IPS-11a (cell line): Measurements from ENCODE around the gene PPM1H.

ENCODE experiments used
- H3K4me3 ChIP-seq: one replicate; pipeline ENCODE4 v1.5.1; 2013; ENCODE audit warnings: low read depth, low read length, control low read depth

The PPM1H gene

DNA sequence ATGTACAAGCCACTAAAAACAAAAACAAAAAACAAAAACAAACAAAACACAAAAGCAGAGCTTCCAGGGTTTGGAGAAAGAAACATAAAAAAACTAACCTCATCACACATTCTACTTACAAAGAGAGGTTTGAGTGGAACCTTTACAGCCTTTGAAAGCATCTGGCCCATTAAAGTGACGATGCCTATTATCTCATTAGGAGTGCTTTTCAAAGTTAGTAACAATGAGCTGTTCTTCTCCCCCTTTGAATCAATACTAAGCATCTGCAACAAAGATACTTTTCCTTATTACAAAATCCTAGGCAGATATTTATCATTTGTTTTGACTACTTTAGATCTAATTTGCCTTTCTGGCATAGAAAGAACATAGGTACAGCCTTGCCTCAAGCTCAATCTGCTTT is 217.3 kb downstream of the PPM1H start:
- H3K4me3 ChIP-seq: no peak overlapping the region

DNA sequence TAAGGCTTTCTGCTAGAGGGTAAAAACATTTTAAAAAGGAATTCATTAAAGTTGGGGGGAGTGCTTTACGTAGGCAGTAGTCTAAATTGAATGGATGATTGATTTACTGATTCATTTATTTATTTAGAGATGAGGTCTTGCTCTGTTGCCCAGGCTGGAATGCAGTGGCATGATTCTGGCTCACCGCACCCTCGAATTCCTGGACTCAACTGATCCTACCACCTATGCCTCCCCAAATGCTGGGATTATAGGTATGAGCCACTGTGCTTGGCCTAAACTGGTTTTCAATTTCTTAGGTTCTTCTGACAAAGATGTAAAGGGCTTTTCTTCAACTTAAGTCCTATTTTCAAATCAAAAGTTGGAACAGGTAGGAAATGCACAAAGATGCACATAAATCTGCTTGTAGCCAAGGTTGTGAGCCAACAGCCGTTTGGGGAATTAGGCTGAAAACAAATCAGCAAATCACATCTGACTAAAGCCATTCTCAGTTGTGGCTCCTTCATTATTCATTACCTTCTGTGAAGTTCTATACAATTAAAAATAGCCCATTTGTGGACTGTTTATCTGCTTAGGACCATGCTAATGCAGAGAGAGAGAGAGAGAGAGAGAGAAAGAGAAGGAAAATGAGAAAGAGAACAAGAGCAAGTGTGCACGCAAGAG is 218.0 kb downstream of the PPM1H start:
- no peak overlapping the region for H3K4me3 ChIP-seq

DNA sequence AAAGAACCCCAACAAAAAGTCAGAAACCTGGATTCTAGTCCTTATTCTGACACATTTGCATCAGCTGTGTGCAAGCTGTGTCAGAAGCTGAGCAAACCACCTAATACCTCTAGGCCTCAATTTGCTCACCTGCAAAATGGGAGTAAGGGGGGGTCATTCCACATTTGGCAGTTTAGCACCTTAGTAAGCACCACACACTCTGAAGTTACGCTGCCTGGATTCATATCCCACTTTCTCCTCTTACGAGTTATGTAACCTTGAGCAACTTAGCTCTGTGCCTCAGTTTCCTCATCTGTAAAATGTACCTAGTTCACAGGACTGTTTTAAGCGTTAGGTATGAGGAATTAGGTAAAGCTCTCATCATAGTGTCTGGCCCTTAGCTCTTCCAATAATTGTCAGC is 218.9 kb downstream of the PPM1H start:
- H3K4me3 ChIP-seq: no peak overlapping the region

DNA sequence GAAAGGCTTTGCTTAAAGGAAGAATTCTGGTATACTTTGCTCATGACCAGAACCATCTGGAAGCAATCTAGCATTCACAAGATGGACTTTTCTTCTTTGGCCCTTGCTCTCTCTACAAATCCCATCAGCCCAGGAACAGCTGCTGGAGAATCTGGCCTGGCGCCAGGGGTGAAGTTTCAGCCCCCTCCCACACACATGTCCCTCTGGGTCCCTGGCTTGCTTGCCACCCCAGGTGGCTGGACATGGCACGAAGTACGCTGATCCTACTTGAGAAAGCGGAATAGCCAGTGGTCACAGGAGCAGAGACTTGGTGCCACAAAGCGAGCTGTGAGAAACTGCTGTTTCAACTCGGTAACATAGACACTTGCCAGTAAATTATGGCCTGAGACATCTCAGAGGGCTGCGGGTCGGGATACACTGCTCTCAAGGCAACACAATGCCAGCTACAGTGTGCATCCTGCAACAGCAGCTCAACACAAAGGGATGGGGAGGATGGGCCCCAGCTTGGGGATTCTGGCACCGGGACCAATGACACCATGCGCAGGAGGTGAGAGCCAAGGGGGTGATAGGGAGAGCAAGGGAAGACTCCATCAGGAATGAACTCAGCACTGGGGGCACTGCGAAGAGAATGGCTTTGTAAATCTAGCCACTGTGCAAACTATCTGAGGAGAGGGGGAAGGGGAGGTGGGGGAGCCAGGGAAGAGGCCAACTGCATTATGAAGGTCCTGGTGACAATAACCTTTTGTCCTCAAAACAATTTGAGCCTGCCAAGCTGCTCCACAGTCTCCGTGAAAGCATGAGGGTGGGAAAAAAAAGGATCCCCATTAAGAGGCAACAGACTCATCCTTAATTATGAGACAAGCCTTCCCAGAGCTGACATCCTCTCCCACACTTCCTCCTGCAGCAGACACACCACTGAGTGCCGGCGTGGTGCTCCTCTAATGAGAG is 219.9 kb downstream of the PPM1H start:
- no peak overlapping the region for H3K4me3 ChIP-seq

DNA sequence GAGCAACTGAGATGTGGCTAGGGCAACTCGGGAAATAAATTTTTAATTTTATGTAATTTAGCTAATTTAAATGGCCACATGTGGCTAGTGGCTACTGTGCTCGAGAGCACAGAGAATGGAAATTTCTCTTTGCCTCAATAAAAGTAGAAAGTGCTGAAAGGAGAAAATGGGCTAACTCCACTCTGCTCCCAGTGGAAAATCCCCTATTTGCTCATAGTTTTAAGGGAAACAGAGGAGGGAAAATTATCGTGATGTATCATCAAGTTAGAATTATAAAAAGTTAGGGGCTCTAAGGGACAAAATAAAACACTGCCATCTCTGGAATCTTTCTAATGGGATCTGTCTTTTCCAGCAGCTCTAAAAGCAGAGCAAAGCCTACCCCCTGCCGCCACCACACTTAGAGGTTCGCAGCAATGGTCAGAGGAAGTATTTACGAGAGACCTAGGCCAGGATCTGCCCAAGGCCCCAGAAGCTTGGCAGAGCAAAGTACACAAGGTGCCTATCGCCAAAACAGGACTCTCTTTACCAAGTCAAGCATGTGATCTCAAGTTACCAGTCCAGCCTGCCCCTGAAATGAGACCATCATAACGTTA is 220.7 kb downstream of the PPM1H start:
- H3K4me3 ChIP-seq: no peak overlapping the region

DNA sequence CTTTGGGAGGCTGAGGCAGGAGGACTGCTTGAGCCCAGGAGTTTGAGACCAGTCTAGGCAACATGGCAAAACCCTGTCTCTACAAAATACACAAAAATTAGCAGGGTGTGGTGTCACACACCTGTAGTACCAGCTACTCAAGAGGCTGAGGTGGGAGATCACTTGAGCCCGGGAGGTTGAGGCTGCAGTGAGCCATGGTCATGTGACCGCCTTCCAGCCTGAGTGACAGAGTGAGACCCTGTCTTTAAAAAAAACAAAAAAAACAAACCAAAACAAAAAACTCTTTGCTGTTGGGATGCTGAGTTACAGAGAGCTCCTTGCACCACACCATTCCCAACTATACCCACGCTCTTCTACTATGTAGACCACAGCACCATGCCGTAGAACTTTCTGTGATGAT is 221.2 kb downstream of the PPM1H start:
- H3K4me3 ChIP-seq: no peak overlapping the region

DNA sequence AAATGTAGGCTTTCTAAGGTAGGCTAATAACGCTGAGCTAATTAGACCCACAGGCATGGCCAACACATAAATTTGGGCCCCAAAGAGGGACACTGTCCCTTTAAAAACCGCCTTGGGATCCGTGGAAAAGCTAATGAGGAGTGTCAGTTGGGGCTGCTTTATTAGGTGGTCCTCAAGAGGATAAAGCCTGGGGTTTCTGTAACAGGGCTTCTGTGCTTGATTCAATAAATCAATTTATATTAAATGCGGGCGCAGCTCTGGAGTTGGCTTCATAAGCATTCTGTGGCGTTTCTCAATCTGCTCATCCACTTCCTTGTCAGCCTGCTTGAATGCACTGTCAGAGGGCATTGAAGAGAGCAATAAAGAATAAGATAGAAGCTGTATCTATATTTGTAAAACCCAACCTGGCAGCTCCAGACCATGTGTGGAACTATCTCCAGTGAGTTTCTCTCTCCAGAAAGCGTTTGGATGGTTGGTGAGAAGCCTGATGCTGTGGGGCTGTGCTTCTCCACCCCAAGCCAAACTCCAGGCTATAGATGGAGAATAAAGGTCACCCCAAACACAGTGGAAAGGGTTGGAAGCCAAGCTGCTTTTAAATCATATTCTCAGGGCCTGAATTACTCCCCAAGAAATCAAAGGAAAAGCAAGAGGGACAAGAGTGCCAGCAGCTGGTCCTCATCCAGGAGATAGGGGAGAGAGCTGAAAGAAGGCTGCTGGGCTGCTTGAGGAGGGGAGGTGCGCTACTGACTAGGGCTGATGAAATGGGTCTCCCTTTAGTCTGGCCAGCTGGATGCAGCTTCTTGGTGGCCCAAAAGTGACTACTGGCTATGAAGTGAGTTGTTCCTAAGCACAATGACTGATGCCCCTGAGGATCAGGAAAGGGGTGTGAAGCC is 222.0 kb downstream of the PPM1H start:
- no peak overlapping the region for H3K4me3 ChIP-seq

DNA sequence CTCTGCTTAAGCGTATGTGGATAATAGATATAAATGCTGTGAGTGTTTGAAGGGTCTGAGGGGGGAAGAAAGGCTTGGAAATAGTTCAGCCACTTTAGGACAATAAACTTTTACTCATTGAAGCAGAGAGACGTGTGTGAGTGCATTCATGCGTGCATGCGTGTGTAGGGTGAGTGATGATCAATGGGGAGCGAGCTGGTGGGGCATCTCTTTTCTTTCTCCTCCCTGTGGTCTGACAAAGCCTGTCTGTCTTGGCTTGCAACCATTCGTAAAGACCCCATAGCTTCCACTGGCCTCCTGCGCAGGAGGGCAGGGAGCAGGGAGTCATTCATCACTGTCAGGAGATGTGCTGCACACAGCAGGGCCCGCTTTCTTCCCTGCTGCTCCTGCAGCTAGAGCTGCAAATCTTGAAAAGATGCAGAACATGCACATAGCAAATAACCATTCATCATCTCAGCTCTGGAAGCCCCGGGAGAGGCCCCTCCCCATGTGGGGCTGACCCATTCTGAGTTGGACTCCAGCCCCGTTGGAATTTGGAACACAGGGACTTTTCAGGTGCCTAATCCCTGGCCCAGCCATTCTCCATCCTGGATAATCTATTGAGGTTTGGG is 223.2 kb downstream of the PPM1H start:
- H3K4me3 ChIP-seq: no peak overlapping the region

DNA sequence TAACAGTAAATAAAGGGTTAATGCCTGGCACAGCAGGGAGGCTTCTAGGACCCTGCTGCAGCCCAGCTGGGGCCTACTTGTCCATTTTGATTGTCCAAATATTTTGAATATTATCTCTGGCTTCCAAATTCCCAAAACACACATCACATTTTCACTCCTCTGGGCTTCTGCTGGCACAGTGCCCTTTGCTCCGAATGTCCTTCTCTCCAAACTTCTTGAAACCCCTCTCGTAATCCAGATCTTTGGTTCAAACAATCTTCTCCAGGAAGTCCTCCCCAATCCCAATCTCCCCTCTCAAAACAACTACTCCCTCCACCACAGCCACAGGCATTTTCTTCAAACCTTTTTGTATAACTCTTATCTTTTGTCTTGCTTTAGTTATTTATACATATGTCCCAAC is 225.6 kb downstream of the PPM1H start:
- no peak overlapping the region for H3K4me3 ChIP-seq

DNA sequence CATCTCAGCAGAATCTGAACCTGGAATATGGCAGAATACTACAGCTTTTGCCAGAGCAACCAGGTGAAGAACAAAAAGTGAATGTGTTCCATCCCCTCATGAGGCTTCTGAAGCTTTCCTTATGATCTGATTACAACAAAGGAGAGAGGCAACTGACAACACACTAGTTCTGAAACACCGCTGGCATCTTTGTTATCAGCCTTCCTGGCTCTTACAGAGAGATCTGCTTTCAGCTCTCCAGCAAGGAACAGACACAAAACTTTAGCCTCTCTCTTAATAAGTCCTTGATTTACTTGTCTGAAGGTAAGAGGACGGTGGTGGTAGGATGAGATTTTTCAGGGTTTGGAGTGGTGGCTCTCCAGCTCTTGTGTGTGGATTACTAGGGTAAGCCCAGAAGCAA is 227.0 kb downstream of the PPM1H start:
- no peak overlapping the region for H3K4me3 ChIP-seq

DNA sequence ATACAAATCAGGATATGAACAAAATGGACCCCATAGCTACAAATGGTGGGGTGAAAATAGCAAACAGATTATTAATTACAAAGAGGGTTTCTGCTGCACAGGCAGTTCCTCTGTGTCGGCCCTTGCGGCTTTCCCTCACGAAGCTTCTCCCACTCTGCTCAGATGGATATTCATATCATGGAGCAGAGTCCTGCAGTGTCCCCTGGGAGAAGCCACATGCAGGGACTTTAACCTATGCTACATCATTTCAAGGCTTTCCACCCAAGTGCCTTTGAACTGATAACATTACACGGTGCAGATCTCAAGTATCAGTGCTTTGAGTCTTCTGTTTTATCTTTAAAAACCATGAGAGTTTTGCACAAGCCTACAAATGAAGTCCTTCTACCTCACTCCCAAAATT is 229.1 kb downstream of the PPM1H start:
- no peak overlapping the region for H3K4me3 ChIP-seq

DNA sequence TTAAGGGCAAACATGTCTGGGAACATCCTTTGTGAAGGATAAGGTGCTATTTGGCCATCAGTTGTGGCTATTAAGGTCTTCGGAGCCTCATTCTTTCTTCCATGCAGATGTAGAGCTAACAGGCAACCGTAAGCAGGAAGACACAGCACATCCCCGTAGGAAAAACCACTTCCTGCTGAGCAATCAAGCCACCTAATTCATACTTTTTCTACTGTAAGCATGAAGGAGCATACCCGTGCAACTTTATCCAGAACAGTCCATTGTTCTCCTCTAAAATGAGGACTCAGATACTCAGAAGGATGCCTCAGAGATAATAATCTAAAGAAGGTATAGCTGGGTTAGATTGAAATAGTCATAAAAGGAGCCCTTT is 232.0 kb downstream of the PPM1H start:
- no peak overlapping the region for H3K4me3 ChIP-seq

DNA sequence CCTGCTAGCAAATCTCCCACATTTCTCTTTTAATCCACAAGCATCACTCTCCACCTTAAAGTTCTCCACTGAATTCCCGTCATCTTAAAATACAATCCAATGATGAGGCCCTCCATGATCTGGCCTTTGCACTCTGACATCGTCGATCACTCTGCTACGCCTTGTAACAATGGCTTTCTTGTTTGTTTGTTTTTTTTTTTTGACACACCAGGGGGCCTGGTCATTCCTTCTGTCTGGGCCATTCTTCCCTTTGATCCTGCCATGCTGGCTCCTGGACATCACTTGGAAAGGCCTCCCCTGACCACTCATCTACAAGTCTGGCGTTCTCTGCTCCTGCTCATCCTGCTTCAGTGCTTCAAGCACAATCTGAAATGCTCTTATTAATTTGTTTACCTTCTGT is 233.5 kb downstream of the PPM1H start:
- no peak overlapping the region for H3K4me3 ChIP-seq

DNA sequence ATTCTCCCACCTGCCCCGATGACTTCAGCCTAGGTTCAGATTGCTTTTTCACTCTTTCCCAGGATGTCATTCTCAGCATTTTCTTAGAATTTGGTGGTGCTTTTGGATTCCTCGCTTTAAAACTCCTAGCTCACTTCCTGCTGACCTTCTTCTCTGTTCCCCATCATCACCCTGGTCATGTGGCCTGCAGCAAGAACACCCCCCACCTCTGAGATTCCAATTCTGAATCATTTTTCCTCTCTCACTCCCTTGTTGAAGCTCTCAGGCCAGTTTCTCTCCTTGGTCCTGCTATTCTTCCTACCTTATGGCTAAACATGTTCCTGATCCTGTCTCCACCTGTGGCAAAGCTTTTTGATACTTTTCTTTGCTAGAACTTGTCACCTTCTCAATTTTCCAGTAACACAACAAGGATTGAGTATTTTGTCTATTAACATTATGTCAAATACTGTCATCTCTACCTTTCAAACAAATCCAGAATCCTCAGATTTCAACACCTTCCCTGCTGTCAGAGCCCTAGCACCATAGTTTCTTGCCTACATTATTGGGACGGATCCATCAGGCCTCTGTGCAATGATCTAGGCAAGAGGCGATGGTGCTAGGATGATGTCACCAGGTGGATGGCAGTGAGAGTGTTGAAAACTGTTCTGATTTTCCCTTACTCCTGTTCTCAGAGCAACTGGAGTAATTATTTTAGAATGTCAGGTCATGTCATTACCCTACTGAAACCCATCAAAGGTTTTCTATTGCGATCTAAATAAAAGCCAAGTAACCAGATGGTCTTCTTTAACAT is 234.7 kb downstream of the PPM1H start:
- H3K4me3 ChIP-seq: no peak overlapping the region

DNA sequence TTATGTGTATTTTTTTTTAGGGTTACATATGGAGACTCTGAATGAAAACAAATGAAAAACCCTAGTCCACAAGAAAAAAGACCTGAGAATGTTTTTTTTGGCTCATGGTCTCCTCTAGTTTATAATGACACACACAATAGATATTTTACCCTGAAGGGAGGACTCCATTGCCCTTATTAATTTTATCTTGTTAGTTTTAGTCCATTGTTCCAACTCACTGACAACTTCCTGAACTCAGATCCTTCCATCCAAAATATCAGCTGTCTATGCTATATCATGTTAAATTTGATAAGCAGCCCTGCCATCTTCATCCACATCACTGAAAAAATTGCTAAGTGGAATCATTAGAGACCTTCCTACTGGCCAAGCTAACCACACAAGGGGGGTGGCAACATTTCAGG is 236.2 kb downstream of the PPM1H start:
- H3K4me3 ChIP-seq: no peak overlapping the region

DNA sequence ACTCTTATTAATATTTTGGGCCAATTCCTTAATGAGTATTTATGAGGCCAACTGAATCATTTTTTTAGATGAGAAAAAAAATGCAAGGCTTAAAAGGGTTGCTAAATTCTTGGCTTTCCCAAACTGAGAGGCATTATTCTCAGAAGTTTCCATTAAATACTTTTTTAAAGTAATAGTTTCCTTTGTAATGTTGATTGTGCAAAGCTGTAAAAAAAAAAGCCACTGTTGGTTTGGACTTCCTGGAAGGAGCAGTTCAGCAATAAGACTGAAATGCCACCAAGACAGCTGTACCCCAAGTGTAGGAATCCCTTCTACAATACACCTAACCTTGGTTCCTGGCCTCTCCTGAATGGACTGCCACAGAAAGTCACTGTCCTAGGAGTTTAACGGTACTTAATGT is 237.1 kb downstream of the PPM1H start:
- H3K4me3 ChIP-seq: no peak overlapping the region

DNA sequence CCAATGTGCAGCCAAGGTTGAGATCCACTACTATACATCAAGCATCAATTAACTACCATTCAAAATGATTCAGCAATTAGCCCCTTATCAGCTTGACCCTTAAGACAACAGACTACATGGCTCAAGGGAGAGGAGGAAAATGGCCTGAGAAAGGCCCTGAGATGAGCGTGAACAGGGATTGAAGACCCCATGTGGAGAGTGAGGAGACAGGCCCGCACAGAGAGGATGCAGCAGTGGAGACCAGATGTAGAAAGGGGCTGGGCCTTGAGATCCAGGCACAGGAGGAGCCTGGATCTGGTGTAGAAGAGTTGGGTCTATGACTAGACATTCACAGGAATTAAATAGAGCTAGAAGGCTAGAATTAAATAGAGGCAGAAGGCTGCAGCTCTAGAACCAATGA is 239.3 kb downstream of the PPM1H start:
- no peak overlapping the region for H3K4me3 ChIP-seq

DNA sequence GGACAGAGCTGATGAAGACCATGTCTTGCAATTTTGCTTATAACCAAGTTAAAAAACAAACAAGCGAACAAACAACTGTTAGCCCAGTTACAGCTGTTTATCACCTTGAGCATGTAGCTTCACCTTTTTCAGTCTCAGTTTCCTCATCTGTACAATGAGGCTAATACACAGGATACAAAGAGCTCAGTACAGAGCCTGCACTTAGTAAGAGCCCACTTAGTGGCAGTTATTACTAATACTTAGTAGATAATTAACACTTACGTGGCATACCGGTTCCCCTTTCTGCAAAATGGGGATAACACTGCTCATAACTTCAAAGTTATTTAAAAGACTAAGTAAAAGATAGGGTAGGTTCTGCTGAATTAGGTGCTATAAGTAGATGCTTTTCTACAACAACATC is 240.3 kb downstream of the PPM1H start:
- H3K4me3 ChIP-seq: no peak overlapping the region

DNA sequence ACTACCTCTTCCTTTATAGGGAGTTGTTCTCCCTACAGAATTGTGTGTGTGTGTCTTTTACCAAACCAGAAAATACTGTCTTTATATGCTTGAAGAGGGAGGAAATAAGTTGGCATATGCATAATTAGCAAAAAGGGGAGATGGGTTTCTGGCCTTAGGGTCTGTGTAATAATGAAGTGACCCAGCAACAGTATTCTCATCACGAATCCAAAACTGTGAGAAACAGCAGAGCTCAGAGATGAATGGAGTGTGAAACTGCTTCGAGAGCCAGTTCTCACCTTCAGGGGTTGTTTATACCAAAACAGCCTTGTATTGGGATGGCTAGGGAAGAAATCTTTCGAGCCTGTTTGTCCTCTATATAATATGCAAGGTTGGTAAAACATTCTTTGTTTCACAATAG is 240.8 kb downstream of the PPM1H start:
- H3K4me3 ChIP-seq: no peak overlapping the region
